Fibroblast of skin of back (primary cell): Measurements from ENCODE around the gene NRDE2.
"Not testable (repeated sequence)": the region's sequence is repeated elsewhere in the genome, so short reads cannot be mapped to it uniquely, and the experiment has no call there.

Source experiments
- DNase-seq: peaks from one replicate; pipeline ENCODE4 v3.0.0-alpha.2; 2013

NRDE2 gene

GRCh38 chr14:90341784-90342183 lies 10.0 kb upstream of the NRDE2 start:
- no peak for DNase-seq

DNA sequence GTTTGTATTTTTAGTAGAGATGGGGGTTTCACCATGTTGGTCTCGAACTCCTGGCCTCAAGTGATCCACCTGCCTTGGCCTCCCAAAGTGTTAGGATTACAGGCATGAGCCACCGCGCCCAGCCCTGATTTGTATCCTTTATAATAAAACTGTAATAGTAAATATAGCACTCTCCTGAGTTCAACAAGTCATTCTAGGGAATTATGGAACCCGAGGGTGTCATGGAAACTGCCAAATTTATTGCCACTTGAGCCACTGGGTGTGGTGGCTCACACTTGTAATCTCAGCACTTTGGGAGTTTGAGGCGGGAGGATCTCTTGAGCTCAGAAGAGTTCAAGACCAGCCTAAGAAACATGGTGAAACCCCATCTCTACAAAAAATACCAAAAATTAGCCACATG lies 9.5 kb upstream of the NRDE2 start:
- not testable (repeated sequence) for DNase-seq

- no peak for DNase-seq
Measured at GRCh38 chr14:90336985-90337384, 5.2 kb upstream of the NRDE2 start.

- no peak for DNase-seq
Measured at GRCh38 chr14:90336401-90336800, 4.7 kb upstream of the NRDE2 start.

DNA sequence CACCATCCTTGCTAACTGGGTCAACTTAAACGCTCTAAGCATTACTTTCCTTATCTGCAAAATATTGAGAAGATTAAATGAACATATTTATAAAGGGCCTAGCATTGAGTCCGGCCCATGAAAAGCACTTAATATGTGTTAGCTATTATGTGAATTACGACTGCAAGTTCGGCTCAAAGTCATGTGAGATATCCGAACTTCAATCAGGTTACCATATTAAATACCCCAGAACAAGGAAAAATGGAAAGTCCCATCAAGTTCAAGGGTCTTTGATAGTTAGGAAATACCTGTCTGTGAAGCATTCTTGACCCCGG lies 487 bp upstream of the NRDE2 start:
- DNase-seq, result no peak

DNA sequence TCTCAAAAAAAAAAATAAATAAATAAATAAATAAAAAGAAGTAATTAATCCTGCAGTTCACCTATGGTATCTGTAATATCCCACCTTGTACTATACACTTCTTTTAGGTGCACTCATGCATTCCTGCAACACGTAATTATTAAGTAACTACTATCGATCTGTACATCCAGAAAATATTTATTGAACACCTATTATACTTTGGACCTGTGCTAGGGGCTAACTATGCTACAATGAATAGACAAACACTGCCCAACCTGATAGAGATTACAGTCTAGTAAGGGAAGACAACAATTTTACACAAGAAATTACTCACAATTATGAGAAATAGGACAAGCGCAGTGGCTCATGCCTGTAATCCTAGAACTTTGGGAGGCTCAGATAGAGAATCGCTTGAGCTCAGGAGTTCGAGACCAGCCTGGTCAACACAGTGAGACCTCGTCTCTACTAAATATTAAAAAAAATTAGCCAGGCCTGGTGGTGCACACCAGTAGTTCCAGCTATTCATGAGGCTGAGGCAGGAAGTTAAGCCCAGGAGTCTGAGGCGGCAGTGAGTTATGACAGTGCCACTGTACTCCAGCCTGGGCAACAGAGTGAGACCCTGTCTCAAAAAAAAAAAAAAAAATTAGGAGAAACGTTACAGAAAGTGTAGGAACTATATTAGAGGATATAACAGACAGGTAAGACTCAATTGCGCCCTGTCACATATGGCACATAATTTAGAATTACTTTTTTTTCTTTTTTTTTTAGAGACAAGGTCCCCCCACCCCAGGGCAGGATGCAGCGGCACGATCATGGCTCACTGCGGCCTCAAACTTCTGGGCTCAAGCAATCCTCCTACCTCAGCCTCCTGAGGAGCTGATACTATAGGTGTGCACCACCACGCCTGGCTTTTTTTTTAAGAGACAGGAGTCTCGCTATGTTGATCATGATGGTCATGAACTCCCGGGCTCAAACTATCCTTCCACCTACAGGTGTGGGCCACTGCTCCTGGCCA lies 1.2 kb downstream of the NRDE2 start:
- DNase-seq, result no peak

DNA sequence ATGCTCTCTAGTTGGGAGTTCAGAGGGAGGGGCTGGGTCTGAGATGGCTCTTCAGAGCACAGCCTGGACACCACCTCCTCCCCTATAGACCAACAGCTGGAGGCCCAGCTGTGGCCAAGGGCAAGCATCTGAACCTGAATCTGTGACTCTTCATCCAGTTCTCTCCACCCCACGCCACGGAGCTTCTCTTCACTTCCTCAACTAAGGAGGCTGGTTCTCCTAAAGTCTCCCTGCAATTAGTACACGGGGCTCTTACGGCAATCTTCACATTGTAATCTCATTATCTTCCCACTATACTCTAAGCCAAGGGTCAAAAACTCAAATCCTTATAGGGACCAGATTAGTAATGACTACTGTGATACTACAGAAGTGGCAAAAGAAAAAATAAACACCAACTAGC lies 9.8 kb downstream of the NRDE2 start:
- no peak for DNase-seq

DNA sequence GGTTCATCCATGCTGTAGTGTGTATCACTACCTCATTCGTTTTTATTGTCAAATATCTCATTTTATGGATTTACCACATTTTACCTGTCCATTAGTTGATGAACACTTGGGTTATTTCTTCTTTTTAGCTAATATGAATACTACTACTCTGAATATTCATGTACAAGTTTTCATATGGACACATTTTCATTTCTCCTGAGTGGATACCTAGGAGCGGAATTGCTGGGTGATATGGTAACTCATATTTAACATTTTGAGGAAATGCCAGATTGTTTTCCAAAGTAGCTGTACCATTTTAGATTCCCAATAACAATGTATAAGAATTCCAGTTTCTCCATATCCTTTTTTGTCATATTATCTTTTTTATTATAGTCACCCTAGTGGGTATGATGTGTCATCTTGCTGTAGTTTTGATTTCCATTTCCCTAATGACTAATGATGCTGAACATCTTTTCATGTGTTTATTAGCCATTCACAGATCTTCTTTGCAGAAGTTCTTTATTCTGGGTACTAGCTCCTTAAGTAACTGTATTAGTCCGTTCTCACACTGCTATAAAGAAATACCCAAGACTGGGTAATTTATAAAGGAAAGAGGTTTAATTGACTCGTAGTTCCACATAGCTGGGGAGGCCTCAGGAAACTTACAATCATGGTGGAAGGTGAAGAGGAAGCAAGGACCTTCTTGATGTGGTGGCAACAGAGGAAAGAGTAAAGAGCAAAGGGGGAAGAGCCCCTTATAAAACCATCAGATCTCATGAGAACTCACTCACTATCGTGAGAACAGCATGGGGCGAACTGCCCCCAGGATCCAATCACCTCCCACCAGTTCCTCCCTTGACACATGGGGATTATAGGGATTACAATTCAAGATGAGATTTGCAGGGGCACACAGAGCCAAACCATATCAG lies 11.9 kb downstream of the NRDE2 start:
- DNase-seq, result peak; percentile 2

DNA sequence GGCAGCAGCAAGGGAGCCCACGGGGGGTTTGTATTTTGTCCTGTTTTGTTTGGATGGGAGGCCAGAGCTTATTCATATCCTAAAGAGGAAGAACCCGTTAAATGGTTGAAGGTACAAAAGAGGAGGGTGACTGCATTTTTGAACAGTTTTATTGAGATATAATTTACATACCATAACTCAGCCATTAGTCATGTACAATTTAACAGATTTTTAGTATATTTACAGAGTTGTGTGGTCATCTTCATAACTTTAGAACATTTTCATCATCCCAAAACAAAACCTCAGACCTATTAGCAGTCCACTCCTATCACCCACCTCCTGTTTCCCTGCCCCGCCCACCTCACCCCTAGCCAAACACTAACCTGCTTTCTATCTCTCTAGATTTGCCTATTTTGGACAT lies 12.6 kb downstream of the NRDE2 start:
- peak; percentile 41 for DNase-seq

DNA sequence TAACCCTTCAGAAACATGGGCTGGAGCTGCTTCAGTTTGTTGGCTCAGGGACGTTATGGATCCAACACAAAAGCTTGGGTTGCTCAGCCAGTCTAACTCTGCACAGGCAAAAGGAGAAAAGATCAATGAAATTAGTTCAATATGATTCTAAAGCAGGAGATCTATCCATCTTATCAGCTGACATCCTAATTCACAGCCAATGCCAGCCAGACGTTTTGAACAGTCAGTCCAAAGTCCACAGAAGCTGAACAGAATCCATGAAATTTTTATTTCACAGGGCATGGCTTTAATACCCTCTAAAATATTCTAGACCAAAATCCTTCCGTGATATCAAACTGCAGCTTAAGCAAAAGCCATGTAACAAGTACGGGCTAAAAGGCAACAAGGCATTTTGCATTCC lies 13.7 kb downstream of the NRDE2 start:
- no peak for DNase-seq

DNA sequence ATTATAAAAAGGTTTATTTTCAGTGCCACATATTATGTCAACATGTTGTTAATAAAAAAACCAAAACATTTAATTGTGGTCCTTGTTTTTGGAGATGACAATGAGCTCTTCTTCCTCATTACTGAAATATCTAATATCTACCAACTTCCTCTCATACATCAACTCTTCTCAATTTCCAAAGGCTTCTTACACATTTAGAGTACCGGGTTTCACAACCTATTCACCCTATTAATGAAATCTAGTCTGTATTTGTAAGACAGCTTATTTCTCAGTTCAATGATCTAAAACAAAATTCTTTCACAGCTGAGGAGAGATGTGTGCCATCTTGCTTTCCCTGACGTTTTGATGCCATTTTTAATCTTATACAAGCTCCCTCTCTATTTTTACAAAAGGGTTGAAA lies 14.5 kb downstream of the NRDE2 start:
- DNase-seq, result no peak

DNA sequence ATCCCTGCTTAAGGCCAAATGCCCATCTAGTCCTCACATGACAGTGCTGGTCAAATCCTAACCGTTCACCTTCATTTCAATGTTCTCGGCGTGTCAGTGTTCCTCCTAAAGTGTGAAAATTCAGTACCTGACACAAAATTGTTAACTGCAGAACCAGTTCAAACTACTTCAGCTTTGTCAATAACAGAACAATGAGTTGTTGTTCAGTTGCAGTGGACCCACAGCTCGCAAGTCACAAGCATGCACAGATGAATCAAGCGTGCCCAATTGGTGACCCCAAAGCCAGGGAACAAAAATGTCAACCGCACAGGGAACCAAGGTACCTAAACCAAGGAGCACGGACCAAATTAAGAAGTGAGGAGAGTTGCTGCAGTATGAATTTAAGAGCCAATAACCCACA lies 23.2 kb downstream of the NRDE2 start:
- DNase-seq, result no peak

DNA sequence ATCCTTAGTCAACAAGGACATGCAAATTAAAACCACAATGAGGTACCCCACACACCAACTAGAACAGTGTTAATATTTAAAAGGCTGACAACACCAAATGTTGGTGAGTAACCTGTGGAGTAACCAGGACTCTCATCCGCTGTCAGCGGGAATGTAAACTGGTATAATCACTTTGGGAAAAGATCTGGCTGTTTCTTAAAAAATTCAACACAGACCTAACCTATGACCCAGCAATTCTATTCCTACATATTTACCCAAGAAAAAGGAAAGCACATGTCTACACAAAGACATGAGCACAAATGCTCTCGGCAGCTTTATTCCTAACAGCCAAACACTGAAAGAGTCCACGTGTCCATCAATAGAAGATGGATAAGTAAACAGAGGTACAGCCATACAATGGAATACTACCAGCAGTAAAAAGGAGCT lies 26.6 kb downstream of the NRDE2 start:
- no peak for DNase-seq

GRCh38 chr14:90304502-90304901 lies 27.2 kb downstream of the NRDE2 start:
- DNase-seq, result no peak

DNA sequence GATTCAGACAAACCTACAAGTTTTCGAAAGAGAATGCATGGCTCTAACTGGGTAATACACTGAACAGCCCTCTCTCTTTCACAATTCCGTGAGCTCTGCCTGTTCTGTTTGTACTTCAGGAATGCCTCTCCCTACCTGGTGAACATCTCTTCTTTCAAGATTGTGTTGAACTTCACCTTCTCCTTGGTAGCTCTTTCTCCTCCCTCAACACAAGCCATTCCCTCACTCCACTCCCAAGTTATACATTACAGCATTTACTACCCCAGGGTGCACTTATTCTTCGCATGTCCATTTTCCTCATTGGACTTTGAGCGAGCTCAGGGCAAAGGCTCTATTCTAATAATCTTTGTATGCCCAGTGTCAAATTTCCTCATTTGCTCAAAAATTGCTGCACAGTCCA lies 28.3 kb downstream of the NRDE2 start:
- no peak for DNase-seq

DNA sequence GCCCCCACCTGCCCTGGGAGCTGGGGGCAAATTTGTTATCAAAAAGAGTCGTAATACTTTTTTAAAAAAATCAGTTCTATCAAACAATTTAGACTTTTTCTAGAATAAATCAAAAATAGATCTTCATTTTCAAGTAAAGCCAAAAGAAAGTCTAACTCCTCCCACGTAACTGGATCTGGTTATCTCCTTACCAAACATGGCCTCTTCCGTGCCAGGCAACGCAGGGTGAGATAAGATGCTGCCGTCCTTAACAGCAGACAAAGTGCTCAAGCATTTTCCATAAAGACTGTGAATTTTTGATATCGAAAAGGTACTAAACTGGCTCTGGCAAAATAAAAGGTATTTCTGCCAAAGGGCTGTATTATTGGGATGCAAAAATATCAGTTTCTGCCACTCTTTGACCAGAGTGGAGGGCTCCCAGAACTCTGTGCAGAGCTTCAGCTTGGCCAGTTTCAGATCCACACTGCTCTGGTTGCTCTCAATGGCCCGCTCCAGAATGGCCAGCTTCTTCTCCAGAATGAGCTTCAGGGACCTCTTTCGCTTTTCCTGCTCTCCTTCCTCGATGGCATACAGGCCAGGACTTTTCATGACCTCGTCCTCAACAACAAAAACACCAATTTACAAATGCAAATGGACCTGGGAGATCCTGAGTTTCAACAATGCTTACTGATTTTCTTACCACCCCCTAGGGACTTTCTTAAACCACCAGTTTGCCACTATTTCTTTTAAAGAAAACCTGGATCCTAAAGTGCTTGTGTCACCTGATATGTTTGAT lies 29.0 kb downstream of the NRDE2 start:
- DNase-seq, result no peak

DNA sequence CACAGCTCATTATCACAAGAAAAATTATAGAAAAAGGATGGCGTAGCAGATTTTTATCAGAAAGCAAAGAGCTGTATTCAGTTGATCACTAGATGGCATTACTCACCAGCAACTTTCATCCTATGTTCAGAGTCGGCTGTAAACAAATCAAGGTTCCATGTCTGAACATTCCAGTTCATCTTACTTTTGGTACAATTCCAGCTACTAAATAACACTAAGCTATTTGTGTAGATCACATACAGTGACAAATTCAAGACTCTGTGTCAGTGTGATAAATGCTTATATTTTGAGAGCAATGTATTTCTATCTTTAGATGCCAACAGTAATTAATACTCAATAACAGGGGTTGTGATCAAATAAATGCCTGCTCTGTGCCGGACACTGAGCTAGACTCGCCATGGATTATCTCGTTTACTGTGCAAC lies 30.1 kb downstream of the NRDE2 start:
- DNase-seq, result peak; percentile 61

GRCh38 chr14:90301122-90301521 lies 30.6 kb downstream of the NRDE2 start:
- no peak for DNase-seq

DNA sequence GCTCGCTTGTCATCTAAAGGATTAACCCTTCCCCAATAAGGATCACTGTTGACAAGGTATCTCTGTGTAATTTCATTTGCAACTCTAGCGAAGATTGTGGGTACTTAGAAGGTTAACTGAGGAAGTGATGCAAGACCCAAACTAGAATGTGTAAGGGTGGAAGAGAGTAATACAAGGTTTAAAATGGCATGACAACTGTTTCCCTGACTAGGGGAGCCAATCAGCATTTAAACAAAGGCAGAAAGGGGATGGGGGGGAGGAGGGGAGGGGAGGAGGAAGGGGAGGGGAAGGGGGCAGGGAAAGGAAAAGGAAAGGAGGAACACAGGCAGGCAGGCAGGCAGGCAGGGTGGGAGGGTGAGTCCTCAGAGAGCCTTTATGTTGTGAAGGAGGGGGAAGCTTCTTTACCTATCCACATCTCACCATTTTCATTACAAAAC lies 31.1 kb downstream of the NRDE2 start:
- peak; percentile 21 for DNase-seq

GRCh38 chr14:90299408-90299807 lies 32.3 kb downstream of the NRDE2 start:
- no peak for DNase-seq

GRCh38 chr14:90297876-90298629 lies 33.7 kb downstream of the NRDE2 start:
- no peak for DNase-seq

DNA sequence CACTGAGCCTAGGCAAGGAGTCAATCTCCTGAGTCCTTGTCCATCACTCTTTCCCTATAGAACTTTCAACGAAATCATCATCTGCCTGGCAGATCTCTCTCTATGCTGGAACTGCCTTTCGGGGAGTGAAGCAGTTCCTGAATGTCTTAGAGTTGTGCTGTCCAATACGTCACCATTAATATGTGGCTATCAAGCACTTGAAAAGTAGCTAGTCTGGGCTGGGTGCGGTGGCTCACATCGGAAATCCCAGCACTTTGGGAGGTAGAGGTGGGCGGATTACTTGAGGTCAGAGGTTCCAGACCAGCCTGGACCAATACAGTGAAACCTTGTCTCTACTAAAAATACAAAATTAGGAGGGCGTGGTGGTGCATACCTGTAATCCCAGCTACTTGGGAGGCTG lies 35.1 kb downstream of the NRDE2 start:
- DNase-seq, result no peak
